ENCODE measurements around the gene ZEB2.

DNA sequence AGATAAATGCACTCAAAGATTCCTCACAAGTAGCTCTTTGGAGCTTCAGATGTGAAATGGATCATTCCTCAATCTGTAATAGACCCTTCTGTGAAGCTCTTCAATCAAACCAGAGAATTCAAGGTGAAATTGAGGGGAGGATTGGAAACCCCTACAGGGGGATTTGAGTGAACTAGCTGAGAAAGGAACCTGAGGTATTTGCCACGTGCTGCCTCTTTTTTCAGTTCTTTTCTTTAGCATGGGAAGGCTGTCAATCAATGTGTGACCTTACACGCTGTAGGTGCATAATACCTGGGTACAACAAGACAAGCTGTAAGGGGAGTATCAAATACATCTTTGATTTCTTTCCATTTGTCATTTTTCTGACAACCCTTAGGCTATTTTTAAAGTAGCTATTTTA lies 46.5 kb upstream of the ZEB2 start:
- TF ChIP-seq CTCF (IDR thresholded peaks at IDR 0.05; ENCODE audit: insufficient read depth, low read length): no peak
- TF ChIP-seq POLR2AphosphoS5 (IDR thresholded peaks at IDR 0.05; ENCODE audit: low read depth): no peak

Data from HL-60 (cell line).